Transverse colon (tissue), 4 donors: Measurements from ENCODE around the gene CNOT6L.

Source experiments
- POLR2AphosphoS5 ChIP-seq, 3 donors: sonication (generic); formaldehyde crosslinking; IDR thresholded peaks; one replicate each; pipeline ENCODE4 v1.6.1; 2016; ENCODE audit warnings: antibody characterized with exemption in 3 of 3
- TF ChIP-seq, protein P1 (sequence below), 5 experiments: fragments of 200-600 bp in 3 of 5; fragments of 450-650 bp in 2 of 5; sonication (generic) in 3 of 5; IDR thresholded peaks; 1 replicate in 2 of 5; 2 replicates in 3 of 5; pipeline ENCODE4 v1.5.1; 2016 to 2017; ENCODE audit warnings: antibody characterized with exemption in 5 of 5, inconsistent platforms in 3 of 5, mild to moderate bottlenecking in 2 of 5, moderate library complexity in 1 of 5

DNA sequence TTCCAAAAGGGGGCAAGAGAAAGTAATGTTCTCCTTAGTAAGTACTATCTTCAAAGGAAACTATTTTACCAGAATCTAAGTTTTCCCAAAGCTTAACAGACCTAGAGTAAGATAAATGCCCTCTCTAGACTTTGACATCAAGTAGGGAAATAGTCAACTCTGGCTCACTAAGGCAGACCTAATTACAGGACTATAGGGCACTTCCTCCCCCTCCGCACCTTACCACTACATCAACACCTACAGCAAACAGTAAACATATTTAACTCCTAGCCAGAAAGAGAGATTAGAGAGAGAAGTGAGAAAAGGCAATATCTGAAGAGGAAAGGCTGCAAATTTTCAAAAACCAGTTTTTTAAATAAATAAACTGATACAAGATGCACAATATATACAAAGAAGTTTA lies 60.4 kb downstream of the CNOT6L start:
- TF ChIP-seq, protein P1, sequence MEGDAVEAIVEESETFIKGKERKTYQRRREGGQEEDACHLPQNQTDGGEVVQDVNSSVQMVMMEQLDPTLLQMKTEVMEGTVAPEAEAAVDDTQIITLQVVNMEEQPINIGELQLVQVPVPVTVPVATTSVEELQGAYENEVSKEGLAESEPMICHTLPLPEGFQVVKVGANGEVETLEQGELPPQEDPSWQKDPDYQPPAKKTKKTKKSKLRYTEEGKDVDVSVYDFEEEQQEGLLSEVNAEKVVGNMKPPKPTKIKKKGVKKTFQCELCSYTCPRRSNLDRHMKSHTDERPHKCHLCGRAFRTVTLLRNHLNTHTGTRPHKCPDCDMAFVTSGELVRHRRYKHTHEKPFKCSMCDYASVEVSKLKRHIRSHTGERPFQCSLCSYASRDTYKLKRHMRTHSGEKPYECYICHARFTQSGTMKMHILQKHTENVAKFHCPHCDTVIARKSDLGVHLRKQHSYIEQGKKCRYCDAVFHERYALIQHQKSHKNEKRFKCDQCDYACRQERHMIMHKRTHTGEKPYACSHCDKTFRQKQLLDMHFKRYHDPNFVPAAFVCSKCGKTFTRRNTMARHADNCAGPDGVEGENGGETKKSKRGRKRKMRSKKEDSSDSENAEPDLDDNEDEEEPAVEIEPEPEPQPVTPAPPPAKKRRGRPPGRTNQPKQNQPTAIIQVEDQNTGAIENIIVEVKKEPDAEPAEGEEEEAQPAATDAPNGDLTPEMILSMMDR (IDR thresholded peaks at IDR 0.05) = no peak
- no peak for TF ChIP-seq POLR2AphosphoS5 (IDR thresholded peaks at IDR 0.05)
